Astrocyte (in vitro differentiated cells and primary cell): ENCODE measurements around the gene RHOJ. TPM values are rescaled to one million over a fixed set of nuclear protein-coding genes. Genes with fewer than 3 reads are reported as not detected.

Experiments
- total RNA-seq: library from RNA; stranded (reverse); gene quantifications from 2 replicates; pipeline ENCODE4 v1.2.1, GENCODE V29; 2021

Gene RHOJ
- total RNA-seq, 1 donor from 2014 or later, result 29.6 TPM

Other genes with a start within 250 kb of the RHOJ start
- 0.48 and 2.4 TPM in 2 replicates for gene KCNH5, start 159.0 kb upstream of the RHOJ start, total RNA-seq
- not detected in 2 replicates for gene GPHB5, start 114.5 kb downstream of the RHOJ start, total RNA-seq